HG02852 (cell line): Measurements from ENCODE around the gene IL1RAPL1.
"Not testable (repeated sequence)": the region's sequence is repeated elsewhere in the genome, so short reads cannot be mapped to it uniquely, and the experiment has no call there.

ENCODE experiments used
- ATAC-seq: cut with Tn5 transposase; IDR thresholded peaks from one replicate; pipeline ENCODE4 v1.9.1; 2021; ENCODE audit warnings: mild to moderate bottlenecking, moderate library complexity; ENCODE audit not compliant: unreplicated experiment

Gene IL1RAPL1

DNA sequence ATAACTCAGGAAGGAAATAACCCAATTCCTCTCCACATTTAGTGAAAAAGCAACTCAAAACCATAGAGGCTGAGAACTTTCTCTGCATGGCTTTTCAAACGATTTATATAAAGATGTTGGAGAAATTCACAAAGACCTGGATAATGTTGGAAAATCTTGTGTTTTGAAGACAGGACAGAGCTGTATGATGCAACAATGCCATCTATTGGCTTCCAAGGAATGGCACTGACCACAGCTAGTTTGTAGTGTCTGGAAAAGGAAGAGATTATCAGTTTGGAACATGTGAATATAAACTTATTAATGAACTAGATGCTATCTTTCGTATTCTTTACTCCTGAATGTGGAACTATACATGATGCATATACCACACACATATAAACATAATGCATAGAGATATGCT, 503.6 kb downstream of the IL1RAPL1 start:
- ATAC-seq = no peak

DNA sequence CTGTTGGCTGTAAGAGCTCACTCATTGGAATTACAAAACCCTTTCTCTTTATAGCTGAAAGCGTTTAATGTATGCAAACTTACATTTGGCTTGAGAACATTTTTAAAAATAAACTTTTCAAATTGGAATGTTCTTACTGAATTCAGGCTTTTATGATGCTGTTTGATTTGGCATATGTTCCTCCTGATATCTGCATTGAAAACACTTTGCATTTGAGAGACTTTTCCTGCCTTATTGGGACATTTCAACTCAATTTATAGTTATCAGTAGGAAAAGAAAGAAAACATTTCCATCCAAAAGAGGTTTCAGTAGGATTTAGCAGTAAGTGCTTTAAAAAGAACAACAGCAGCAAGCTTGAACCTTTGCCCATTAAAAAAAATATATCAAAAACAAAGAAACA, 520.0 kb downstream of the IL1RAPL1 start:
- no peak for ATAC-seq

GRCh38 chrX:29110041-29110440, 522.8 kb downstream of the IL1RAPL1 start:
- ATAC-seq = no peak

DNA sequence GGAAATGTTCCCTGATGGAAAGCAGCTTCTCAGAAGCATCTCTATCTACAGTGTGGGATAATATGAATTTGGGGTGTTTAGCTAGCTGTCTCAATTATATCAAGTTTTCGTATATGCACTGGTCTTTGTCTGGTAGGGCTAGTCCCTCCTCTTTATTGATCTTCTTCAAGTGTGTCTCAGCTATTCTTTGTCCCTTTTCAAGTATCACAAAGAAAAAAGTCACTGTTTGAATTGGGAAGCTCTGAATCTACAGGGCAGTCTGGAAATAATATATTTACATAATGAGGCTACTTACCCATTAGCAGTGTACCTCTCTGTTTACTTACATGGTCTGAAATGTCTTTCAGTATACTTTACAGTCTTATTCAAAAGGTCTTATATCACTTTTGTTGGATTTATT, 526.0 kb downstream of the IL1RAPL1 start:
- ATAC-seq = no peak

DNA sequence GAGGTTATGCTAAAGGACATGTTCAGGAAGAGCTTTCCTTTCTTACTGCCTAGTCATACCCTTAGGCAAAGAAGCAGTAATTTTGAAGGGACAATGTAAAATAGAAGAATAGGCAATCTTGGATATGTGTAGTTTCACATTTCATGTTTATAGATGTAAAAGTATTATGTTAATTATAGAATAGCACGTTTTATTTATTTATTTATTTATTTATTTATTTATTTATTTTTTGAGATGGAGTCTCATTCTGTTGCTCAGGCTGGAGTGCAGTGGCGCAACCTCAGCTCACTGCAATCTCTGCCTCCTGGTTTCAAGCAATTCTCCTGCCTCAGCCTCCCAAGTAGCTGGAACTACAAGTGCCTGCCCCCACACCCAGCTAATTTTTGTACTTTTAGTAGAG, 535.6 kb downstream of the IL1RAPL1 start:
- not testable (repeated sequence) for ATAC-seq

DNA sequence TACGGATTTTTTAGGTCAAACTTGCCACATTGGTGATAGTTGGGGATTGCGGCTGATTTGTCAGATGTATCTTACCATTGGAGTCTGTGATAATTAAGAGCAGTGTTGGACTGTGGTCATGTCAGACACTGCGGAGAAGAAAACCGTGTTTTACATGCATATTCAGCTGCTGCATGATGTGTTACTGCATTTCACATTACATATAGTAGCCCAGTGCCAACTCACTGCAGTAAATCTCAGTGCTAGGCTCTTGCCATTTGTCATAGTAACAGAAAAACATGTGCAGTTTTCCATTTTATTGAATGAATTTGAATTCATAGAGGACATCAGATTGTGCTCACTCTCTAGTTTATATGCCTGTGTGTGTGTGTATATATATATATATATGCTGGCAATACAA, 543.7 kb downstream of the IL1RAPL1 start:
- no peak for ATAC-seq

DNA sequence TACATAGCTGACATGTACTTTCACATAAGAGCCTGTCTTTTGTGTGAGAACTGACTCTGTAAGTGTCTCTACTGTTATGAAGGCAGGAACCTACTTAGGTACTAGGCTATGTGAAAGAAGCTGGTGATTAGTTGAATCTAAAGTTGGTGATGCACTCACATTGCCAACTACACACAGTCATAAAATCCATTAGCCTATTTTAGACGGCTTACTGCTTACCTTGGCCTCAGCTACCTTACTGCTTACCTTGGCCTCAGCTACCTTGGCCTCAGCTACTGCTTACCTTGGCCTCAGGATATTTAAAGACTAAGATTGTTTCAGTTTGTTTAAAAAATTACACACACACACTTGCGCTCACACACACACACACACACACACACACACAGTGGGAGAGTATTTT, 549.7 kb downstream of the IL1RAPL1 start:
- no peak for ATAC-seq

- no peak for ATAC-seq
Observed at GRCh38 chrX:29138003-29138402, 550.8 kb downstream of the IL1RAPL1 start.

DNA sequence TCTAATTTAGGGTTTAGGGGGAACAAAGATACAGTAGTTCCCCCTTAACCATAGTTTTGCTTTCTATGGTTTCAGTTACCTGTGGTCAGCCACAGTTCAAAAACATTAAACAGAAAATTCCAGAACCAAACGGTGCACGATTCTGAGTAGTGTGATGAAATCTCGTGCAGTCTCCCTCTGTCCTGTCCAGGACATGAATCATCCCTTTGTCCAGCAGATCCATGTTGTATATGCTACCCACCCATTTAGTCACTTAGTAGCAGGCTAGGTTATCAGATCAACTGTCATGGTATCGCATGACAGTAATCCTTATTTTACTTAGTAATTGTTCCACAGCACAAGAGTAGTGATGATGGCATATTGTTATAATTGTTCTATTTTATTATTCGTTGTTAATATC, 556.1 kb downstream of the IL1RAPL1 start:
- ATAC-seq = no peak

DNA sequence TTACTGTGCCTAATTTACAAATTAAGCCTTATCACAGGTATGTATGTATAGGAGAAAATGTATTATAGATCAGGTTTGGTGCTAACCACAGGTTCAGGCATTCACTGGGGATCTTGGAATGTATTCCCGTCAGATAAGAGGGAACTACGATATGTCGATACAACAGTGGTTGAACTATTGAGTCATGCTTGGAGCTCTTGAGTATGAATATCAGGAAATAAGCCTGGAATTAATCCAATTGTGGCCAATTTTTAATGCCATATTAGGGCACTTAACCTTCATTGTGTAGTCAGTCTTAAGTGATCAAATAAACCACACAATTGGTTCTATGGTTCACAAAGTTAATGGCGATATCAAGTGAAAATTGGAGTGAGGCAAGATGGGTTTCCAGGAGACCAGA, 556.5 kb downstream of the IL1RAPL1 start:
- no peak for ATAC-seq

GRCh38 chrX:29145316-29145715, 558.1 kb downstream of the IL1RAPL1 start:
- no peak for ATAC-seq

DNA sequence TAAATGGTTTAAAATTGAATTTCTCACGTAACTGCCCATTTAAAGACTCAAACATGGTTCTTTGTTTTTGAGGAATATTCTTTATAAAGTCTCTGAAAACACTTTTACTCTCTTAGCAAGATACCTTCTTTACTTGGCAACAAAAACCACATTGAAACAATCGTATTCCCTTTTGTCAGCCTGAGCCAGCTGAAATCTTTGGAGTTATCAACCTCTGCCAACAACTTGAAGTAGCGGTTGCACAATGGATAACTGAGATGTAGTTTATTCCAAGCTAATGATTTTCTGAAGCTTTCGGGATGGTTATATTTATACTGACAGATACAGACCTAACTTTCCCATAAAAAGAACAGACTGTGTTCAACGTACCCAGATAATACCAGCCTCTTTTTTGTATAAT, 561.3 kb downstream of the IL1RAPL1 start:
- ATAC-seq = no peak

GRCh38 chrX:29155286-29155685, 568.0 kb downstream of the IL1RAPL1 start:
- ATAC-seq = no peak

- no peak for ATAC-seq
Observed at GRCh38 chrX:29172880-29173279, 585.6 kb downstream of the IL1RAPL1 start.

GRCh38 chrX:29187264-29187663, 600.0 kb downstream of the IL1RAPL1 start:
- ATAC-seq = no peak

DNA sequence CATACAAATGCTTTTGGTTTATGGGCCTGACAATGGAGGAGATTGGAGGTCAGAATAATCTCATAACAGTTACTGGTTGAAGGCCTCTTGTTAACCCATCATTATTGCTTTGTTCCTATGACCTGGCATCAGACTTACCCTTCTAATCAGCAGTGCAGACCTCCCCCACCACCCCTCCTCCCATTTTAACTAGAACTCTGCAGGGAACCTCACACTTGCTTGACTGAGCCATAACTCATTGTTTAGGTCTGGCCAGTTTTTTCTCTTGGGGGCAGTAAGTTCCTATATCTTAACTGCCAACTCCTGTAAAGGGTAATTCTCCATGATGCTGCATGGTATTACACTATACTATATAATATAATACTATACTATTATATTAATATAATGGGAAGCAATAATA, 609.3 kb downstream of the IL1RAPL1 start:
- ATAC-seq = no peak

DNA sequence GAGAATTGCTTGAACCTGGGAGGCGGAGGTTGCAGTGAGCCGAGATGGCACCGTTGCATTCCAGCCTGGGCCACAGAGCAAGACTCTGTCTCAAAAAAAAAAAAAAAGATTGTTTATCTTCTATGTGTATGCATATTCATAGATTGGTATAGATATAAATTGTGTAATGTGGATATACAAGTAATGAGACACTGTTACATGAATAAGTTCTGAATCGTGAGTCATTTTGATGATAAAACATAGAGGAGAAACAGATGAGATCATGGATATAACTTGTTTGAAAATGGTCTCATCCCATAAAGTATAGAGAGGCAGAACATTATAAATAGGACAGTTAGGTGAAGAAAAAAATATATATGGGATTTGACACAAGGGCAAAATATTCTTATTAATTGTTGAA, 628.0 kb downstream of the IL1RAPL1 start:
- no peak for ATAC-seq

DNA sequence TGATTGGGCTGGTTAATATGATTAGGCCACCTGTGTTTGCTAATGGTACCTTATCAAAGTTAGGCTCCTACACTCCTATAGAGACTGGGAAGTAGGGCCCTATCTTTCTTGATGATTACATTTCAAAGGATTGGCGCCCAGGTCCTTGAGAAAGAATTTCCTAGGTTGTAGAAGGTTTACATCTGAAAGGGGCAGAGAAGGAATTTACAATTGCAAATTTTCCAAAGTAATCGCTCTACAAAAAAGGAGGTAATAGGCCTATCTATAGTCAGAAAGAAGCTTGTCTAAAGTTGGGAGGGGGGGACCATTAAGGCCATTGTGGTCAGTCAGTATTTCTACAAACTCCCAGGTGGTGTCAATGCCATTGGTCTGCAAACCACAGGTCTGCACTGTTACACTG, 638.4 kb downstream of the IL1RAPL1 start:
- no peak for ATAC-seq

DNA sequence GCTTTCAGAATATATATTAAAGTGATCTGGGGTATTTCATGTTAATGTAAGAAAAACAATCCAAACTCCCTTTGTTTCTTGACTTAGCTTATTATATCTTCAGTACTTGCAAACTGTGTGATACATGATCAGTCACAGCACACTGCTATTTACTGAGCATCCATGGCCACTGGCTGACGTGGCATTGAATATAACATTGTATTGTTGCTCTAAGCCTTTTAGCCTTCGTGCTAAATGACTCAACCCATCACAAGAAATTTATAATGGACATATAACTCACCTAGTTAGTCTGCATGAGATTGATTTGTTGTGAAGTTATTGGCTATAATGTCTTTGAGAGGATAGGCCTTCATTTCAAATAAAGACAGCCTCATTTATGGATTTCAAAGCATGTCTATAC, 642.6 kb downstream of the IL1RAPL1 start:
- no peak for ATAC-seq

DNA sequence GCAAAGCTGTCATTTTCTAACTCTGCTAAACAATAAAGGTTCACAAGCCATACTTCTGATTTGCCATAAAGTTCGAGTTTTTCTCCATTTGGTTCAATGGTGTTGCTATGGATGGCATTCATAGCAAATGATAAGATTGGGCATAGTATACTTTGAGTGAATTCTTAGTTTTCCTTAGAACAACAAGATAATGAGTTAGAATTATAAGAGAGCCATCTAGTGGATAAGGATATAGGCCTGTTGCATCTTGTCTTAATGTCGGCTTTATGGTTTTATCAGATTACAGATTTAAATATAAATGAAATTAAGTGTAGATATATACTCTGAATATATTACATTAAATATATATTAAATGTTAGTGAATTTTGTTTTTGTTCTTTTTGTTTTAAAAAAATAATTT, 644.6 kb downstream of the IL1RAPL1 start:
- ATAC-seq = no peak

DNA sequence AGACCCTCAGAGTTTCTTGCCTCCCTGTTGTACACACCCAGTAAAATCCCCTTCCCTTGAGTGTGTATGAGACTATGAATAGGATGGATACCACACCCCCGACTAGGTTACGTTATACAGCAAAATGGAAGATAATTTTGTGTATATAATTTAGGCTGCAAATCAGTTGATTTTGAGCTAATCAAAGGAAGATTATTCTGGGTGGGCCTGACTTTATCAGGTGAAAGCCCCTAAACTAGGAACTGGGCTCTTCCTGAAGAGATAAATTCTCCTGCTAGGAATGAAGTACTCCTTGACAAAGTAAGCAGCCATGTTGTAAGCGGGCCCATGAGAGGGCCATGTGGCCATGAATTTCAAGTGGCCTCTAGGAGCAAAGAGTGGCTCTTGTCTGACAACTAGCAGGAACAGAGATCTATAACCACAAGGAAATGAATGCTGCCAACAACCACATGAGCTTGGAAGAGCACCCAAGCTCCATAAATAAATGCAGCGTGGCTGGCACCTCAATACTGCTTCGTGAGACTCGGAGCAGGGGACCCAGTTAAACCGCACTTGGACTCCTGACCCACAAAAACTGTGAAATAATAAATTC, 646.4 kb downstream of the IL1RAPL1 start:
- no peak for ATAC-seq

- ATAC-seq = no peak
Observed at GRCh38 chrX:29237972-29238371, 650.7 kb downstream of the IL1RAPL1 start.

DNA sequence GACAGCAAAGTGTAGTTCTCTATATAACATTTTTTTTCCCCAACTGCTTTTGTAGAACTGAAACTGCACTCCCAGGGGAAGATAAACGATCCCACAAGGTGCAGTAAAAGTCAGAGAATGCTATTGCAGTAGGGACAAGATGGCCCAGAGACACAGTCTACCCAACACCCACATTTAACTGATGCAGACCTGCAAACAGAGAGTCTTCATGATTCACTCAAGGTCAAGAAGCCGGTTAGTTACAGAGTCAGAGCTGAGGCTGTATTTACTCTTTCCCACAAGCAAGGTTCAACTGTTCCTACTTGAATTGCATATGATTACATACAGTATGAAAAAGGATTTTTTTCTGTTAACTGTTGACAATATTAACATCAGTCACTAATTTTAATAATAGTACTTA, 654.6 kb downstream of the IL1RAPL1 start:
- ATAC-seq = no peak

GRCh38 chrX:29242856-29243255, 655.6 kb downstream of the IL1RAPL1 start:
- ATAC-seq = no peak
